Measurements from ENCODE around the gene LCAT.

- TF ChIP-seq SUZ12 (IDR thresholded peaks at IDR 0.05; ENCODE audit: extremely low read depth, insufficient read depth, insufficient read length) (no peak), ZNF274 (IDR thresholded peaks at IDR 0.05; ENCODE audit: low read depth, low read length) (no peak), YY1 (IDR thresholded peaks at IDR 0.05; ENCODE audit: insufficient read depth, insufficient read length) (no peak)
These were observed 20.7 kb upstream of the LCAT start for GRCh38 chr16:67964477-67965131.
